Naive thymus-derived CD4-positive, alpha-beta T cell (primary cell): ENCODE data around the gene DNAJB7. TPM values are rescaled to one million over a fixed set of nuclear protein-coding genes. Genes with fewer than 3 reads are reported as not detected.

ENCODE experiments used
- ATAC-seq: fragments of 150-1000 bp; cut with Tn5 transposase; 2 replicates; pipeline ENCODE4 v1.10.0; 2021; ENCODE audit warnings: mild to moderate bottlenecking, moderate library complexity
- CTCF ChIA-PET: fragments of 350-600 bp; sonication (Branson Sonifier 250); formaldehyde crosslinking; loops from one replicate; lab custom pipeline; 2021; ENCODE audit warnings: antibody characterized with exemption; lab: Charles Lee
- POLR2A ChIA-PET: fragments of 350-600 bp; sonication (Branson Sonifier 250); formaldehyde crosslinking; loops from one replicate; lab custom pipeline; 2021; ENCODE audit warnings: antibody characterized with exemption, inconsistent platforms; lab: Charles Lee
- DNase-seq, 9 donors: peaks; one replicate each; pipeline versions ENCODE4 v3.0.0 to v3.0.0-alpha.2; 2020 to 2022; ENCODE audit warnings: mixed read lengths in 1 of 9
- H3K27ac ChIP-seq: one replicate; pipeline ENCODE4 v1.7.0; 2013; ENCODE audit warnings: mild to moderate bottlenecking, low read depth, low read length, moderate library complexity
- H3K27me3 ChIP-seq, 2 donors: one replicate each; pipeline ENCODE4 v1.7.0; 2013; ENCODE audit warnings: low read length in 2 of 2, mild to moderate bottlenecking in 2 of 2, moderate library complexity in 2 of 2; ENCODE audit not compliant: control insufficient read depth in 2 of 2, insufficient read depth in 2 of 2
- H3K36me3 ChIP-seq, 3 experiments: 1 replicate in 2 of 3; 2 replicates in 1 of 3; pipeline ENCODE4 v1.7.0; 2013; ENCODE audit warnings: low read length in 3 of 3, mild to moderate bottlenecking in 3 of 3, moderate library complexity in 1 of 3; ENCODE audit not compliant: insufficient read depth in 3 of 3, control insufficient read depth in 2 of 3
- H3K4me1 ChIP-seq, 2 donors: one replicate each; pipeline ENCODE4 v1.7.0; 2013; ENCODE audit warnings: low read length in 2 of 2, mild to moderate bottlenecking in 2 of 2, moderate library complexity in 1 of 2; ENCODE audit not compliant: control insufficient read depth in 2 of 2, insufficient read depth in 2 of 2
- H3K4me3 ChIP-seq: 2 replicates; pipeline ENCODE4 v1.7.0; 2013; ENCODE audit warnings: mild to moderate bottlenecking, low read length
- H3K9me3 ChIP-seq, 3 experiments: 1 replicate in 2 of 3; 2 replicates in 1 of 3; pipeline ENCODE4 v1.7.0; 2013; ENCODE audit warnings: low read length in 3 of 3; ENCODE audit not compliant: control insufficient read depth in 2 of 3
- H3K27ac Mint-ChIP-seq, 9 donors: one replicate each; pipeline ENCODE4 v1.8.0; 2020 to 2022; ENCODE audit warnings: mixed read lengths in 9 of 9, mild to moderate bottlenecking in 8 of 9, moderate library complexity in 5 of 9, inconsistent platforms in 2 of 9
- H3K27me3 Mint-ChIP-seq, 5 donors: one replicate each; pipeline ENCODE4 v1.8.0; 2021 to 2022; ENCODE audit warnings: mixed read lengths in 5 of 5, mild to moderate bottlenecking in 1 of 5
- H3K36me3 Mint-ChIP-seq, 5 donors: one replicate each; pipeline ENCODE4 v1.8.0; 2020 to 2022; ENCODE audit warnings: mixed read lengths in 5 of 5, mild to moderate bottlenecking in 3 of 5, inconsistent platforms in 1 of 5
- H3K4me1 Mint-ChIP-seq, 7 donors: one replicate each; pipeline ENCODE4 v1.8.0; 2020 to 2022; ENCODE audit warnings: mixed read lengths in 7 of 7, mild to moderate bottlenecking in 3 of 7, inconsistent platforms in 1 of 7
- H3K4me3 Mint-ChIP-seq, 10 donors: one replicate each; pipeline ENCODE4 v1.8.0; 2020 to 2022; ENCODE audit warnings: mild to moderate bottlenecking in 10 of 10, mixed read lengths in 10 of 10, moderate library complexity in 6 of 10, inconsistent platforms in 2 of 10
- H3K9me3 Mint-ChIP-seq, 11 donors: one replicate each; pipeline ENCODE4 v1.8.0; 2020 to 2022; ENCODE audit warnings: mixed read lengths in 11 of 11, mild to moderate bottlenecking in 4 of 11, inconsistent platforms in 1 of 11, moderate library complexity in 1 of 11
- intact Hi-C, 2 donors: fragments of 100-400 bp; cut with micrococcal nuclease; formaldehyde crosslinking; loops; one replicate each; pipeline ENCODE4 v1.15.1; 2023
- polyA plus RNA-seq, 2 donors: library from polyadenylated mRNA; unstranded; fragments of 300-500 nt; fragmentation: Illumina TruSeq; gene quantifications; one replicate each; pipeline ENCODE4 v1.2.3, GENCODE V29; 2021
- total RNA-seq, 6 experiments: library from RNA in 5 of 6; stranded (reverse) in 5 of 6; gene quantifications; 1 replicate in 5 of 6; 2 replicates in 1 of 6; pipeline ENCODE4 v1.2.3 and lab custom pipeline; 2021 to 2026

Gene DNAJB7
- total RNA-seq, result not detected
- under 1 TPM; 0.10 to 0.15 TPM for polyA plus RNA-seq
- total RNA-seq (lab: John Stamatoyannopoulos, UW), result not detected

DNA sequence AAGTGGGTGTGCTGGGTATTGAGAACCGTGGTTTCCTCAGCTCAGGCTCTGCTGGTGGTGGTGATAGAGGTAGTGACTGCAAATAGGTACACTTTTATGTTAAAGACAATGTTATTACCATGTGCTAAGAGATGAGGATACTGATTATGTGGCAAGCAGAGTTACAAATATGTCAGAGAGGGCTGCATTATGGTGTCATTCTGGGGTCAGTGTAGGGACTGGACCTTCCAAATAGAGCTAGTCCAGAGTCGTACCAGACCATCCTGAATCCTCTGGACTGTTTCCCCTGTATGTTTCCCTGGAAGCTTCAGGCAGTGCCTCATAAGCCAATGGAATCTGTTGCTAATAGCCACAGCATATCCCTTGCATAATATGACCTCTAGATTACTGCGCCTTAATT, at the start of gene DNAJB7:
DNAJB7 (minus strand) TSS at position 101 of the 400 bp plus-strand sequence. CDS start 119 bp downstream, outside the sequence.
- no peaks in the 10 kb centered on the region for H3K27me3 Mint-ChIP-seq
- peaks cover 20 to 80% (median 67%) of the 10 kb centered on the region in 7 donors for H3K4me1 Mint-ChIP-seq

GRCh38 chr22:40908895-40909294, 47.0 kb upstream of the DNAJB7 start:
- ChIA-PET POLR2A (no interaction called here), CTCF (no interaction called here)
- Mint-ChIP-seq H3K9me3 (no peaks in the 10 kb centered on the region), H3K27me3 (no peaks in the 10 kb centered on the region), H3K36me3 (peaks cover 2 to 28% (median 14%) of the 10 kb centered on the region in 5 donors), H3K4me3 (no peak overlapping the region), H3K4me1 (no peaks in the 10 kb centered on the region), H3K27ac (no peak overlapping the region)
- H3K36me3 ChIP-seq, result peaks cover 0 to 44% (median 0%) of the 10 kb centered on the region in 3 experiments
- intact Hi-C loops, result no loop called here
- ATAC-seq (no peak), DNase-seq (no peak)
- H3K27me3 ChIP-seq, result no peaks in the 10 kb centered on the region
- no peak overlapping the region for H3K27ac ChIP-seq
- no peak overlapping the region for H3K4me3 ChIP-seq
- H3K9me3 ChIP-seq, result no peaks in the 10 kb centered on the region
- H3K4me1 ChIP-seq, result no peaks in the 10 kb centered on the region

More for the DNA sequence above, at the start of gene DNAJB7:
- Mint-ChIP-seq H3K36me3 (peaks cover 0 to 8% (median 6%) of the 10 kb centered on the region in 5 donors), H3K4me3 (no peak within 1 kb of the TSS), H3K9me3 (no peaks in the 10 kb centered on the region), H3K27ac (peak within 1 kb of the TSS in 7 of 9 donors; percentile 0 to 69 (median 36))
- CTCF ChIA-PET, result interaction anchor here (0.6 kb wide), 1 partner anchor 20 kb away, joined by 3 read pairs; no protein-coding TSS in a partner anchor
- peaks cover 5 to 9% of the 10 kb centered on the region in 2 donors for H3K4me1 ChIP-seq
- peaks cover 4 to 5% (median 5%) of the 10 kb centered on the region in 3 experiments for H3K36me3 ChIP-seq
- intact Hi-C loops, result no loop called here
- POLR2A ChIA-PET, result interaction anchor here (0.6 kb wide), 2 partner anchors 228 to 446 kb away, joined by 3 read pairs; no protein-coding TSS in a partner anchor
- no peak within 1 kb of the TSS for H3K27ac ChIP-seq
- DNase-seq (no peak), ATAC-seq (no peak)
- H3K9me3 ChIP-seq, result no peaks in the 10 kb centered on the region
- H3K27me3 ChIP-seq, result no peaks in the 10 kb centered on the region
- H3K4me3 ChIP-seq, result no peak within 1 kb of the TSS

DNA sequence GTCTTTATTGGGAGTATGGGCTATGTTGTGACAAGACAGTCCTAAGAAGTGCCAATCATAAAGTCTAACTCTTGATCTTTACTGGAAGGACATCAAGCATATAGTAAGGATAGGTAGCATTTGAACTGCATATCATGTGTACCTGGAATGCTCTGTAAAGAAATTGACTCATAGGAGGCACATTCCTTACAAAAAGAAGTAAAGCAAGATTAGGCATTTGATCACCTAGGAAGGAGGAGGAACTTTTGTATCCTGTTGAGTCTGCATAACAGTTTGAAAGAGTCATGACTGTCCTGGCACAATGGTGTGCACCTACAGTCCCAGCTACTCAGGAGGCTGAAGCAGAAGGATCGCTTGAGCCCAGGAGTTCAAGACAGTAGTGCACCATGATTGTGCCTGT, 42.2 kb upstream of the DNAJB7 start:
- H3K27ac Mint-ChIP-seq, result peak overlapping the region in 1 of 9 donors; percentile 9
- peaks cover 2 to 3% (median 2%) of the 10 kb centered on the region in 7 donors for H3K4me1 Mint-ChIP-seq
- CTCF ChIA-PET, result interaction anchor here (0.6 to 0.7 kb wide), 2 partner anchors 178 to 646 kb away, joined by 3 to 4 read pairs; no protein-coding TSS in a partner anchor
- Histone ChIP-seq H3K27ac (no peak overlapping the region), H3K36me3 (peaks cover 0 to 20% (median 0%) of the 10 kb centered on the region in 3 experiments), H3K27me3 (no peaks in the 10 kb centered on the region), H3K4me1 (no peaks in the 10 kb centered on the region), H3K9me3 (no peaks in the 10 kb centered on the region), H3K4me3 (no peak overlapping the region)
- H3K27me3 Mint-ChIP-seq, result no peaks in the 10 kb centered on the region
- H3K9me3 Mint-ChIP-seq, result no peaks in the 10 kb centered on the region
- ATAC-seq (no peak), DNase-seq (no peak)
- H3K4me3 Mint-ChIP-seq, result no peak overlapping the region
- peaks cover 2 to 31% (median 10%) of the 10 kb centered on the region in 5 donors for H3K36me3 Mint-ChIP-seq
- intact Hi-C loops, result no loop called here
- POLR2A ChIA-PET, result no interaction called here

DNA sequence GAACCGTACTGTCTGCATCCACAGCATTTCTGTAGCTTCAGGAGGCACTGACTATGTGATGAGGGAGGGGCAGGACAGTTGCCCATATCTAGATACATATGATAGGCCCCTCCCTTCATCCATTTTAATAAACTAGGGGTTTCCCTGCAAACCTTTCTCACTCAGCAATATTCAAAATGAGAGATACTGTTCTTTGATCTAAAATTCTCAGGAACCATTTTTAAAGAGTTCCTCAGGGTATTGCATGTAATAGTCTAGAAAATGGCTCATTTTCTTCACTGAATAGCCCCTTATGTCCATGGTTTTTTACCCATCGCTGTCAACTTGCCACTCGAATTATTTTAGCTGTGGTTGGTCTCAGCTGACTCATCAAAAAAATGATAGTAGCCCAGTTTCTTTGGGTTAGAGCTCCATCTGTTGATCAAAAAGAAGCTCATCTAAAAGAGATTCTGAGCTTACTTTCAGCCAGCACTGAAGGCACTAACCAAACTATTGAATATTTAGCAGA, 37.0 kb upstream of the DNAJB7 start:
- Mint-ChIP-seq H3K27me3 (no peaks in the 10 kb centered on the region), H3K36me3 (peaks cover 0 to 22% (median 2%) of the 10 kb centered on the region in 5 donors), H3K9me3 (peaks cover 0 to 3% (median 0%) of the 10 kb centered on the region in 11 donors), H3K4me3 (peak overlapping the region in 1 of 10 donors; percentile 28), H3K4me1 (peaks cover 4 to 9% (median 5%) of the 10 kb centered on the region in 7 donors), H3K27ac (peak overlapping the region in 2 of 9 donors; percentile 36 to 44)
- Histone ChIP-seq H3K36me3 (peaks cover 0 to 13% (median 0%) of the 10 kb centered on the region in 3 experiments), H3K27me3 (no peaks in the 10 kb centered on the region), H3K4me3 (no peak overlapping the region), H3K9me3 (no peaks in the 10 kb centered on the region), H3K4me1 (no peaks in the 10 kb centered on the region), H3K27ac (no peak overlapping the region)
- CTCF ChIA-PET, result interaction anchor here (0.6 to 2.2 kb wide), 9 partner anchors 23 to 462 kb away, joined by 3 to 26 read pairs (median 4); partner anchors contain the start of gene XPNPEP3
- DNase-seq (peak in 7 of 9 donors; percentile 12 to 52 (median 37)), ATAC-seq (peak; percentile 67)
- POLR2A ChIA-PET, result no interaction called here
- intact Hi-C loops, result loop anchor here (1.0 to 5.0 kb wide), 7 partner anchors 42 to 462 kb away; partner anchors contain the start of genes ST13 (in 2 of the 2) and XPNPEP3 (in 2 of the 2)

- Histone ChIP-seq H3K4me1 (no peaks in the 10 kb centered on the region), H3K27ac (no peak overlapping the region), H3K4me3 (no peak overlapping the region), H3K36me3 (peaks cover 0 to 22% (median 0%) of the 10 kb centered on the region in 3 experiments), H3K27me3 (no peaks in the 10 kb centered on the region), H3K9me3 (no peaks in the 10 kb centered on the region)
- no peak overlapping the region for H3K4me3 Mint-ChIP-seq
- peaks cover 4 to 9% (median 5%) of the 10 kb centered on the region in 7 donors for H3K4me1 Mint-ChIP-seq
- no peak overlapping the region for H3K27ac Mint-ChIP-seq
- intact Hi-C loops, result no loop called here
- ChIA-PET CTCF (no interaction called here), POLR2A (interaction anchor here (1.4 kb wide), 1 partner anchor 759 kb away, joined by 3 read pairs; no protein-coding TSS in a partner anchor)
- DNase-seq (no peak), ATAC-seq (no peak)
- H3K27me3 Mint-ChIP-seq, result no peaks in the 10 kb centered on the region
- H3K9me3 Mint-ChIP-seq, result peaks cover 0 to 3% (median 0%) of the 10 kb centered on the region in 11 donors
- H3K36me3 Mint-ChIP-seq, result peaks cover 0 to 14% (median under 1%) of the 10 kb centered on the region in 5 donors
These were observed 32.5 kb upstream of the DNAJB7 start for GRCh38 chr22:40894417-40894816.

DNA sequence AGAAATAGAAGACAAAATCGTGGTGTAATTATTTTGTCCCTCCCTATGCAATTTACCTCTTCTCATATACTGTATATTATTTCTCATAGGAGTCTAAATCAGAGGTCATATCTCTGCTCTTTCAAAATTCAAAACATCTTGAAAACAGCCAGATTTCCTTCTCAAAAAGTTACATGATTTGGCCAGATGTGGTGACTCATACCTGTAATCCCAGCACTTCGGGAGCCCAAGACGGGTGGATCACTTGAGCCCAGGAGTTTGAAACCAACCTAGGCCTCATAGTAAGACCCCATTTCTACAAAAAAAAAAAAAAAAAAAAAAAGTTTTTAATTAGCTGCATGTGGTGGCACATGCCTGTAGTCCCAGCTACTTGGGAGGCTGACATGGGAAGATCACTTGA, 29.0 kb upstream of the DNAJB7 start:
- no peaks in the 10 kb centered on the region for H3K4me1 ChIP-seq
- H3K36me3 Mint-ChIP-seq, result peaks cover 5 to 42% (median 17%) of the 10 kb centered on the region in 5 donors
- intact Hi-C loops, result no loop called here
- DNase-seq (no peak), ATAC-seq (no peak)
- CTCF ChIA-PET, result no interaction called here
- H3K27ac Mint-ChIP-seq, result no peak overlapping the region
- no peaks in the 10 kb centered on the region for H3K27me3 ChIP-seq
- H3K9me3 ChIP-seq, result no peaks in the 10 kb centered on the region
- no peaks in the 10 kb centered on the region for H3K27me3 Mint-ChIP-seq
- H3K4me3 Mint-ChIP-seq, result no peak overlapping the region
- H3K27ac ChIP-seq, result no peak overlapping the region
- peaks cover 0 to 8% (median 0%) of the 10 kb centered on the region in 7 donors for H3K4me1 Mint-ChIP-seq
- H3K36me3 ChIP-seq, result peaks cover 0 to 41% (median 8%) of the 10 kb centered on the region in 3 experiments
- POLR2A ChIA-PET, result no interaction called here
- H3K4me3 ChIP-seq, result no peak overlapping the region
- H3K9me3 Mint-ChIP-seq, result peaks cover 0 to 3% (median 0%) of the 10 kb centered on the region in 11 donors
